Keratinocyte (primary cell): ENCODE data around the gene UFD1. TPM values are rescaled to one million over a fixed set of nuclear protein-coding genes. Genes with fewer than 3 reads are reported as not detected.

Experiments
- DNase-seq: peaks from one replicate; pipeline ENCODE4 v3.0.0-alpha.2; 2011; ENCODE audit warnings: low read depth, missing footprints, low spot score
- FAIRE-seq: peaks from 2 replicates; lab custom pipeline; 2011; peaks lifted over from hg19 to GRCh38; lab: Jason Lieb, UNC
- H2AFZ ChIP-seq: 2 replicates; pipeline ENCODE4 v1.6.0; 2012; ENCODE audit warnings: low read length, control low read depth, inconsistent platforms; ENCODE audit not compliant: control insufficient read depth
- H3K27ac ChIP-seq: 2 replicates; pipeline ENCODE4 v1.5.1; 2011; ENCODE audit warnings: low read length; ENCODE audit not compliant: control insufficient read depth, insufficient read depth
- H3K27me3 ChIP-seq: 3 replicates; pipeline ENCODE4 v1.6.0; 2011; ENCODE audit warnings: low read length; ENCODE audit not compliant: control insufficient read depth, insufficient read depth; ENCODE audit errors: extremely low read depth
- H3K36me3 ChIP-seq, 2 experiments: 2 replicates in 1 of 2; 3 replicates in 1 of 2; pipeline ENCODE4 v1.5.1; 2011; ENCODE audit warnings: low read length in 2 of 2, mild to moderate bottlenecking in 1 of 2; ENCODE audit not compliant: control insufficient read depth in 2 of 2, insufficient read depth in 2 of 2; ENCODE audit errors: extremely low read depth in 1 of 2
- H3K4me1 ChIP-seq: 3 replicates; pipeline ENCODE4 v1.5.1; 2011; ENCODE audit warnings: low read length; ENCODE audit not compliant: control insufficient read depth, insufficient read depth; ENCODE audit errors: extremely low read depth
- H3K4me2 ChIP-seq: 3 replicates; pipeline ENCODE4 v1.6.0; 2011; ENCODE audit warnings: low read depth, low read length; ENCODE audit not compliant: control insufficient read depth, insufficient read depth; ENCODE audit errors: extremely low read depth
- H3K4me3 ChIP-seq, 3 experiments: fragments of 200-600 bp in 1 of 3; sonication (generic) in 1 of 3; 2 replicates in 2 of 3; 3 replicates in 1 of 3; pipeline ENCODE4 v1.5.1; 2011 to 2016; ENCODE audit warnings: low read length in 3 of 3, mild to moderate bottlenecking in 3 of 3, control low read depth in 2 of 3, inconsistent platforms in 1 of 3, low read depth in 1 of 3, mixed read lengths in 1 of 3, mixed run types in 1 of 3, moderate library complexity in 1 of 3; ENCODE audit not compliant: control insufficient read depth in 2 of 3, insufficient read depth in 2 of 3; ENCODE audit errors: extremely low read depth in 1 of 3
- H3K79me2 ChIP-seq: 2 replicates; pipeline ENCODE4 v1.6.0; 2012; ENCODE audit warnings: low read length; ENCODE audit not compliant: control insufficient read depth, insufficient read depth
- H3K9ac ChIP-seq: 3 replicates; pipeline ENCODE4 v1.6.0; 2011; ENCODE audit warnings: low read length; ENCODE audit not compliant: control insufficient read depth, insufficient read depth; ENCODE audit errors: extremely low read depth
- H3K9me1 ChIP-seq: 3 replicates; pipeline ENCODE4 v1.6.0; 2011; ENCODE audit warnings: low read length; ENCODE audit not compliant: control insufficient read depth, insufficient read depth; ENCODE audit errors: extremely low read depth
- H3K9me3 ChIP-seq: 2 replicates; pipeline ENCODE4 v1.5.1; 2012; ENCODE audit warnings: low read depth, low read length; ENCODE audit not compliant: control insufficient read depth
- H4K20me1 ChIP-seq: 3 replicates; pipeline ENCODE4 v1.6.0; 2011; ENCODE audit warnings: low read length; ENCODE audit not compliant: control insufficient read depth, insufficient read depth; ENCODE audit errors: extremely low read depth
- EZH2 ChIP-seq: IDR thresholded peaks from one replicate; pipeline ENCODE4 v1.6.1; 2012; ENCODE audit warnings: inconsistent platforms, mild to moderate bottlenecking, low read length, moderate library complexity
- dilution Hi-C: fragments of 300-500 bp; cut with MboI; formaldehyde crosslinking; loops from one replicate; pipeline ENCODE4 v1.7.0; 2020; ENCODE audit warnings: low sequenced_read_pairs; ENCODE audit not compliant: extremely low pct_ligation_motif_present
- polyA plus RNA-seq, 5 experiments: library from polyadenylated mRNA; depleted of rRNA in 3 of 5; stranded (reverse) in 3 of 5; stranded (forward) in 1 of 5; unstranded in 1 of 5; fragments of >200 nt; gene quantifications; 1 replicate in 1 of 5; 2 replicates in 3 of 5; 3 replicates in 1 of 5; pipeline versions ENCODE4 v1.2.1 to v1.2.3, GENCODE V29; 2011 to 2012; ENCODE audit warnings: missing spikeins in 2 of 5, low read depth in 1 of 5, low replicate concordance in 1 of 5
- TF ChIP-seq, protein P1 (sequence below), 3 experiments: IDR thresholded peaks in 1 of 3; conservative IDR thresholded peaks in 1 of 3; optimal IDR thresholded peaks in 1 of 3; 2 replicates in 2 of 3; 3 replicates in 1 of 3; pipeline versions ENCODE3 to v1.5.1; 2011; ENCODE audit warnings: low read length in 3 of 3, mild to moderate bottlenecking in 3 of 3, moderate library complexity in 2 of 3, control low read depth in 1 of 3, inconsistent platforms in 1 of 3; ENCODE audit not compliant: insufficient read depth in 2 of 3; ENCODE audit errors: extremely low read depth in 1 of 3

UFD1 gene
- polyA plus RNA-seq, 1 donor (not counting 4 experiments of a cell fraction or from before 2014, with no cell fraction given) = 145 TPM

- H3K9ac ChIP-seq = no peak overlapping the region
- H3K9me3 ChIP-seq = no peaks in the 10 kb centered on the region
- TF ChIP-seq EZH2 = no peak
- TF ChIP-seq, protein P1, sequence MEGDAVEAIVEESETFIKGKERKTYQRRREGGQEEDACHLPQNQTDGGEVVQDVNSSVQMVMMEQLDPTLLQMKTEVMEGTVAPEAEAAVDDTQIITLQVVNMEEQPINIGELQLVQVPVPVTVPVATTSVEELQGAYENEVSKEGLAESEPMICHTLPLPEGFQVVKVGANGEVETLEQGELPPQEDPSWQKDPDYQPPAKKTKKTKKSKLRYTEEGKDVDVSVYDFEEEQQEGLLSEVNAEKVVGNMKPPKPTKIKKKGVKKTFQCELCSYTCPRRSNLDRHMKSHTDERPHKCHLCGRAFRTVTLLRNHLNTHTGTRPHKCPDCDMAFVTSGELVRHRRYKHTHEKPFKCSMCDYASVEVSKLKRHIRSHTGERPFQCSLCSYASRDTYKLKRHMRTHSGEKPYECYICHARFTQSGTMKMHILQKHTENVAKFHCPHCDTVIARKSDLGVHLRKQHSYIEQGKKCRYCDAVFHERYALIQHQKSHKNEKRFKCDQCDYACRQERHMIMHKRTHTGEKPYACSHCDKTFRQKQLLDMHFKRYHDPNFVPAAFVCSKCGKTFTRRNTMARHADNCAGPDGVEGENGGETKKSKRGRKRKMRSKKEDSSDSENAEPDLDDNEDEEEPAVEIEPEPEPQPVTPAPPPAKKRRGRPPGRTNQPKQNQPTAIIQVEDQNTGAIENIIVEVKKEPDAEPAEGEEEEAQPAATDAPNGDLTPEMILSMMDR (optimal IDR thresholded peaks at IDR 0.05 in 1 of 3, IDR thresholded peaks at IDR 0.05 in 1 of 3, conservative IDR thresholded peaks at IDR 0.05 in 1 of 3; ENCODE audit: extremely low read depth in 1 of 3, insufficient read depth in 2 of 3, low read length in 3 of 3) = no peak
- dilution Hi-C loops = no loop called here
- H3K36me3 ChIP-seq = peaks cover 7 to 17% of the 10 kb centered on the region in 2 experiments
- no peak overlapping the region for H3K27ac ChIP-seq
- H2AFZ ChIP-seq = no peak overlapping the region
- H3K4me3 ChIP-seq = no peak overlapping the region
- no peak overlapping the region for H3K4me2 ChIP-seq
- no peak for FAIRE-seq
- H3K4me1 ChIP-seq = peaks cover 8% of the 10 kb centered on the region
- H4K20me1 ChIP-seq = peaks cover 3% of the 10 kb centered on the region
- no peak for DNase-seq
- no peaks in the 10 kb centered on the region for H3K27me3 ChIP-seq
- H3K79me2 ChIP-seq = peaks cover 14% of the 10 kb centered on the region
- H3K9me1 ChIP-seq = no peaks in the 10 kb centered on the region
Measured at GRCh38 chr22:19434829-19435580, 44.0 kb downstream of the UFD1 start.

GRCh38 chr22:19434401-19434800, 44.6 kb downstream of the UFD1 start:
- Histone ChIP-seq H3K36me3 (peaks cover 7 to 18% of the 10 kb centered on the region in 2 experiments), H3K27ac (no peak overlapping the region), H3K4me3 (no peak overlapping the region), H2AFZ (no peak overlapping the region), H3K27me3 (no peaks in the 10 kb centered on the region), H3K9ac (no peak overlapping the region), H4K20me1 (peaks cover 8% of the 10 kb centered on the region), H3K9me3 (no peaks in the 10 kb centered on the region), H3K4me1 (peaks cover 14% of the 10 kb centered on the region), H3K9me1 (no peaks in the 10 kb centered on the region), H3K4me2 (no peak overlapping the region), H3K79me2 (peaks cover 20% of the 10 kb centered on the region)
- dilution Hi-C loops = no loop called here
- FAIRE-seq (no peak), DNase-seq (no peak)
- TF ChIP-seq, protein P1 (optimal IDR thresholded peaks at IDR 0.05 in 1 of 3, IDR thresholded peaks at IDR 0.05 in 1 of 3, conservative IDR thresholded peaks at IDR 0.05 in 1 of 3; ENCODE audit: extremely low read depth in 1 of 3, insufficient read depth in 2 of 3, low read length in 3 of 3) = no peak
- no peak for TF ChIP-seq EZH2
